B cell (primary cell): ENCODE results near the gene C16orf46. TPM values are rescaled to one million over a fixed set of nuclear protein-coding genes. Genes with fewer than 3 reads are reported as not detected.

Source experiments
- ATAC-seq: fragments of 200-7000 bp; cut with Tn5 transposase; one replicate; pipeline ENCODE4 v1.10.0; 2021; ENCODE audit warnings: low read depth, mild to moderate bottlenecking, moderate number of reproducible peaks, moderate library complexity
- CTCF ChIA-PET: fragments of 350-600 bp; sonication (Branson Sonifier 250); formaldehyde crosslinking; loops from one replicate; lab custom pipeline; 2021; ENCODE audit warnings: antibody characterized with exemption, inconsistent platforms; lab: Charles Lee
- POLR2A ChIA-PET: fragments of 350-600 bp; sonication (Branson Sonifier 250); formaldehyde crosslinking; loops from one replicate; lab custom pipeline; 2021; ENCODE audit warnings: antibody characterized with exemption; lab: Charles Lee
- DNase-seq: peaks from one replicate; pipeline ENCODE4 v3.0.0; 2013
- H2AFZ ChIP-seq: 2 replicates; pipeline ENCODE4 v1.6.1; 2012; ENCODE audit warnings: mild to moderate bottlenecking, low read depth, low read length; ENCODE audit not compliant: insufficient read depth, poor library complexity, severe bottlenecking
- H3K27ac ChIP-seq, 2 donors: 1 replicate in 1 of 2; 2 replicates in 1 of 2; pipeline ENCODE4 v1.5.1; 2012 to 2013; ENCODE audit warnings: low read length in 2 of 2, mild to moderate bottlenecking in 2 of 2, moderate library complexity in 1 of 2
- H3K27me3 ChIP-seq, 4 experiments: fragments of 200-600 bp in 1 of 4; sonication (generic) in 1 of 4; replicated peaks in 1 of 4; 1 replicate in 2 of 4; 2 replicates in 2 of 4; pipeline versions ENCODE4 v1.6.1 to v1.7.0; 2013 to 2016; ENCODE audit warnings: low read length in 3 of 4, mild to moderate bottlenecking in 2 of 4, mixed read lengths in 1 of 4, moderate library complexity in 1 of 4; ENCODE audit not compliant: insufficient read depth in 4 of 4, control insufficient read depth in 3 of 4; ENCODE audit errors: control extremely low read depth in 1 of 4
- H3K36me3 ChIP-seq, 2 experiments: replicated peaks in 1 of 2; 1 replicate in 1 of 2; 2 replicates in 1 of 2; pipeline versions ENCODE4 v1.6.1 to v1.7.1; 2013; ENCODE audit warnings: low read length in 1 of 2; ENCODE audit not compliant: insufficient read depth in 2 of 2, control insufficient read depth in 1 of 2; ENCODE audit errors: control extremely low read depth in 1 of 2, extremely low read depth in 1 of 2
- H3K4me1 ChIP-seq, 2 donors: fragments of 200-600 bp in 1 of 2; sonication (generic) in 1 of 2; 1 replicate in 1 of 2; 2 replicates in 1 of 2; pipeline versions ENCODE4 v1.5.1 to v1.6.1; 2013 to 2017; ENCODE audit warnings: low read length in 2 of 2; ENCODE audit not compliant: control insufficient read depth in 2 of 2, insufficient read depth in 2 of 2
- H3K4me2 ChIP-seq: replicated peaks from 2 replicates; pipeline ENCODE3; 2012; ENCODE audit warnings: mild to moderate bottlenecking, low read depth, low read length; ENCODE audit not compliant: poor library complexity, severe bottlenecking
- H3K4me3 ChIP-seq, 5 experiments: fragments of 200-600 bp in 1 of 5; sonication (generic) in 1 of 5; 1 replicate in 3 of 5; 2 replicates in 2 of 5; pipeline versions ENCODE4 v1.5.1 to v1.7.0; 2011 to 2016; ENCODE audit warnings: low read length in 4 of 5, mild to moderate bottlenecking in 4 of 5, low read depth in 2 of 5, control low read depth in 1 of 5, moderate library complexity in 1 of 5; ENCODE audit not compliant: insufficient read depth in 1 of 5; ENCODE audit errors: control extremely low read depth in 1 of 5, extremely low read depth in 1 of 5
- H3K79me2 ChIP-seq: fragments of 200-600 bp; sonication (generic); one replicate; pipeline ENCODE4 v1.6.0; 2016; ENCODE audit warnings: low read length; ENCODE audit not compliant: control insufficient read depth, insufficient read depth
- H3K9ac ChIP-seq: fragments of 200-600 bp; sonication (generic); 2 replicates; pipeline ENCODE4 v1.6.1; 2017; ENCODE audit warnings: mild to moderate bottlenecking, low read length, moderate library complexity
- H3K9me3 ChIP-seq, 3 donors: one replicate each; pipeline versions ENCODE4 v1.6.1 to v1.7.1; 2013; ENCODE audit warnings: low read length in 2 of 3; ENCODE audit not compliant: control insufficient read depth in 2 of 3, insufficient read depth in 1 of 3; ENCODE audit errors: control extremely low read depth in 1 of 3
- H4K20me1 ChIP-seq: 2 replicates; pipeline ENCODE4 v1.6.0; 2012; ENCODE audit warnings: mild to moderate bottlenecking, low read length; ENCODE audit not compliant: insufficient read depth, control insufficient read depth, poor library complexity, severe bottlenecking
- H3K27ac Mint-ChIP-seq: one replicate; pipeline ENCODE4 v1.8.0; 2021; ENCODE audit warnings: mixed read lengths
- H3K27me3 Mint-ChIP-seq: one replicate; pipeline ENCODE4 v1.8.0; 2021; ENCODE audit warnings: mixed read lengths
- H3K4me1 Mint-ChIP-seq: one replicate; pipeline ENCODE4 v1.8.0; 2021; ENCODE audit warnings: mixed read lengths
- H3K4me3 Mint-ChIP-seq: one replicate; pipeline ENCODE4 v1.8.0; 2021; ENCODE audit warnings: mixed read lengths
- H3K9me3 Mint-ChIP-seq: one replicate; pipeline ENCODE4 v1.8.0; 2022; ENCODE audit warnings: mixed read lengths; ENCODE audit not compliant: insufficient read depth
- CTCF ChIP-seq: fragments of 200-600 bp; IDR thresholded peaks from one replicate; pipeline ENCODE4 v1.8.0; 2022; ENCODE audit warnings: antibody characterized with exemption, mild to moderate bottlenecking
- EZH2 ChIP-seq: IDR thresholded peaks from 2 replicates; pipeline ENCODE4 v1.6.1; 2012; ENCODE audit warnings: borderline replicate concordance, low read depth, mild to moderate bottlenecking, moderate library complexity, low read length; ENCODE audit not compliant: insufficient read depth, poor library complexity, severe bottlenecking
- WGBS: methylation state at CpG from one replicate; pipeline ENCODE4 v1.1.5; 2013; ENCODE audit warnings: missing lambda C conversion rate; ENCODE audit not compliant: insufficient coverage; 5-methylcytosine and 5-hydroxymethylcytosine counted together
- intact Hi-C: fragments of 100-400 bp; cut with micrococcal nuclease; formaldehyde crosslinking; loops from one replicate; pipeline ENCODE4 v1.10.0; 2022
- polyA plus RNA-seq: library from polyadenylated mRNA; depleted of rRNA; stranded (reverse); fragments of >200 nt; gene quantifications from 2 replicates; pipeline ENCODE4 v1.2.3, GENCODE V29; 2012
- total RNA-seq, 2 donors: library from RNA; stranded (reverse); fragments of 120-200 nt in 1 of 2; gene quantifications; 1 replicate in 1 of 2; 2 replicates in 1 of 2; pipeline versions ENCODE4 v1.2.3 to v1.2.4, GENCODE V29; 2013 to 2022

C16orf46 gene
- total and polyA plus RNA-seq, 2 donors (not counting 1 experiment from before 2014, with no cell fraction given) = 0.28 TPM; not detected in 1

GRCh38 chr16:81061871-81062608 lies 15.0 kb downstream of the C16orf46 start:
- DNase-seq (no peak), ATAC-seq (no peak)
- Histone ChIP-seq H3K4me2 (no peak overlapping the region), H3K9me3 (no peaks in the 10 kb centered on the region), H3K9ac (no peak overlapping the region), H2AFZ (no peak overlapping the region), H4K20me1 (no peaks in the 10 kb centered on the region), H3K27ac (no peak overlapping the region), H3K36me3 (no peaks in the 10 kb centered on the region), H3K4me1 (no peaks in the 10 kb centered on the region), H3K79me2 (no peaks in the 10 kb centered on the region), H3K4me3 (no peak overlapping the region), H3K27me3 (no peaks in the 10 kb centered on the region)
- 98% methylated on average over 9 of the region's 10 CpGs for whole genome bisulfite sequencing
- intact Hi-C loops = no loop called here
- no peak for TF ChIP-seq CTCF
- TF ChIP-seq EZH2 = no peak
- Mint-ChIP-seq H3K27me3 (no peaks in the 10 kb centered on the region), H3K4me1 (no peaks in the 10 kb centered on the region), H3K9me3 (no peaks in the 10 kb centered on the region), H3K4me3 (no peak overlapping the region), H3K27ac (no peak overlapping the region)
- ChIA-PET POLR2A (no interaction called here), CTCF (no interaction called here)

- Histone ChIP-seq H3K4me1 (no peaks in the 10 kb centered on the region), H3K36me3 (no peaks in the 10 kb centered on the region), H3K27me3 (no peaks in the 10 kb centered on the region), H4K20me1 (no peaks in the 10 kb centered on the region), H3K4me2 (no peak overlapping the region), H3K9me3 (no peaks in the 10 kb centered on the region), H3K79me2 (no peaks in the 10 kb centered on the region), H2AFZ (no peak overlapping the region), H3K9ac (no peak overlapping the region), H3K4me3 (no peak overlapping the region), H3K27ac (no peak overlapping the region)
- Mint-ChIP-seq H3K9me3 (no peaks in the 10 kb centered on the region), H3K27ac (no peak overlapping the region), H3K4me1 (no peaks in the 10 kb centered on the region), H3K4me3 (no peak overlapping the region), H3K27me3 (no peaks in the 10 kb centered on the region)
- WGBS = 95% methylated on average over 7 of the region's 10 CpGs
- DNase-seq (no peak), ATAC-seq (no peak)
- CTCF ChIA-PET = no interaction called here
- TF ChIP-seq CTCF = no peak
- no peak for TF ChIP-seq EZH2
- intact Hi-C loops = no loop called here
- POLR2A ChIA-PET = no interaction called here
Observed at GRCh38 chr16:81061307-81061640, 15.8 kb downstream of the C16orf46 start.
